ENCODE measurements around the gene LYPD6. TPM values are rescaled to one million over a fixed set of nuclear protein-coding genes. Genes with fewer than 3 reads are reported as not detected.

Gene LYPD6
- total and polyA plus RNA-seq, 9 of the 15 experiments (the other 6 are each of a cell fraction or from before 2014, with no cell fraction given) = not detected

DNA sequence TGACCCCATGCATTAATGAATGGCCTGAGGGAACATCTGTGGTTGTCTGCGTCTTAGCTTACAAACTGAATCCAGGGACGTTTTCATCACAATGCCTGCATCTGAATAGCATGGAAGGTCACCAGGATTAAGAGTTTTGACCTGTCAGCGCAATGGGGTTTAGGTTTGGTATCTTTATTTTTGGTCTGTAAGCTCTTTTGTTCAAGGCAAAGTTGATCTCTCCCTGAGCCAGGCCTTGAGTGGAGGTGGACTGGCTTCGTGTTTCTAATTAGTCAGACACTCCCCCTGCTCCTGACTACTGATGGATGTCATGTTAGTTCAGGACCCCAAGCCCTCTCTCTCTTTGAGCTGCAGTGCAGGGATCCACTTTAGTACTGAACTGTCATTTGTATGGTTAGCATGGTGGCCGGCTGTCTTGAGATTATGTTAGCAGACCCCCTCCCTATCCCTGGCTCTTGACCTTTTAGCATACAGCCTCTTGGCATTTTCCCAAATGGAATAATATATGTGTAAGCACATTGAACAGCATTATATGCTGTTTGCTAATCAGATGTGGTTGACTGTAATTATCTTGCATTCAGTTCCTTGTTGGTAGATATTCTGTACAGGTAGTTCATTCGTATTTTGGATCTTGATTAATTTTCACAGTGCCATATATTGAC lies 59.2 kb downstream of the LYPD6 start:
- no peaks in the 10 kb centered on the region; a peak in 1 of 5 replicates for H3K27me3 ChIP-seq (ENCODE audit: control insufficient read depth in 2 of 2, insufficient read depth in 2 of 2, low read length in 2 of 2)
- in situ Hi-C loops (cut with MboI) = no loop called here
- ATAC-seq = no peak
- no peak overlapping the region for H3K9ac ChIP-seq (ENCODE audit: insufficient read depth in 1 of 2, low read depth in 2 of 2, low read length in 2 of 2)
- BruUV-seq (replicated peaks) = no TSS peak
- H3K9me1 ChIP-seq (ENCODE audit: control insufficient read depth, insufficient read depth, low read length) = no peaks in the 10 kb centered on the region
- H3K36me3 ChIP-seq (ENCODE audit: control insufficient read depth, insufficient read depth, low read length) = no peaks in the 10 kb centered on the region
- H3K4me3 ChIP-seq = no peak overlapping the region
- no peak for TF ChIP-seq TGIF2 (CRISPR knock-in tag; IDR thresholded peaks at IDR 0.05)
- FAIRE-seq = no peak
- H3K27ac ChIP-seq (ENCODE audit: extremely low read depth, low read depth, low read length) = no peak overlapping the region
- POLR2A ChIA-PET = interaction anchor here (0.5 kb wide), 1 partner anchor 58 kb away, joined by 3 read pairs; no protein-coding TSS in a partner anchor
- H3K9me3 ChIP-seq (replicated peaks; ENCODE audit: control insufficient read depth, insufficient read depth, low read depth, low read length) = no peaks in the 10 kb centered on the region
- WGBS (ENCODE audit: insufficient coverage, low coverage, missing lambda C conversion rate) = 1% methylated on average over 6 of the region's 6 CpGs
- intact Hi-C loops (cut with micrococcal nuclease) = no loop called here
- H3K4me2 ChIP-seq (ENCODE audit: insufficient read depth, low read length) = no peak overlapping the region
- H3K79me2 ChIP-seq (ENCODE audit: control insufficient read depth, insufficient read depth, low read length) = no peaks in the 10 kb centered on the region
- DNase-seq (ENCODE audit: extremely low read depth in 1 of 4, low spot score in 3 of 4) = no peak
- CTCF ChIA-PET (ENCODE audit: low intra/inter-chr PET ratio) = no interaction called here
- H3K4me1 ChIP-seq (replicated peaks in 1 of 2; ENCODE audit: control insufficient read depth in 2 of 2, insufficient read depth in 2 of 2, low read length in 2 of 2) = no peaks in the 10 kb centered on the region
- no peak overlapping the region for H2AFZ ChIP-seq (ENCODE audit: low read depth, low read length)
- no peaks in the 10 kb centered on the region for H4K20me1 ChIP-seq (replicated peaks; ENCODE audit: control insufficient read depth, insufficient read depth, low read length)

GRCh38 chr2:149393614-149394013 lies 63.2 kb downstream of the LYPD6 start:
- no peak for TF ChIP-seq RFX7 (CRISPR knock-in tag; IDR thresholded peaks at IDR 0.05)
- TF ChIP-seq, protein P1, sequence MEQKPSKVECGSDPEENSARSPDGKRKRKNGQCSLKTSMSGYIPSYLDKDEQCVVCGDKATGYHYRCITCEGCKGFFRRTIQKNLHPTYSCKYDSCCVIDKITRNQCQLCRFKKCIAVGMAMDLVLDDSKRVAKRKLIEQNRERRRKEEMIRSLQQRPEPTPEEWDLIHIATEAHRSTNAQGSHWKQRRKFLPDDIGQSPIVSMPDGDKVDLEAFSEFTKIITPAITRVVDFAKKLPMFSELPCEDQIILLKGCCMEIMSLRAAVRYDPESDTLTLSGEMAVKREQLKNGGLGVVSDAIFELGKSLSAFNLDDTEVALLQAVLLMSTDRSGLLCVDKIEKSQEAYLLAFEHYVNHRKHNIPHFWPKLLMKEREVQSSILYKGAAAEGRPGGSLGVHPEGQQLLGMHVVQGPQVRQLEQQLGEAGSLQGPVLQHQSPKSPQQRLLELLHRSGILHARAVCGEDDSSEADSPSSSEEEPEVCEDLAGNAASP (IDR thresholded peaks at IDR 0.05) = no peak
- no peak for TF ChIP-seq POLR2AphosphoS5 (IDR thresholded peaks at IDR 0.05; ENCODE audit: control insufficient read depth, insufficient read depth, low read depth, low read length)
- TF ChIP-seq NCOA1 (IDR thresholded peaks at IDR 0.05; ENCODE audit: low read depth) = no peak
- TF ChIP-seq HMGN3 (IDR thresholded peaks at IDR 0.05; ENCODE audit: borderline replicate concordance, extremely low read depth, insufficient read length, low read depth, low read length) = no peak
- TF ChIP-seq WHSC1 (IDR thresholded peaks at IDR 0.05; ENCODE audit: low read length) = no peak
- no peak for TF ChIP-seq KDM2B (CRISPR knock-in tag; IDR thresholded peaks at IDR 0.05)
- no peaks in the 10 kb centered on the region for H3K79me2 ChIP-seq (ENCODE audit: control insufficient read depth, insufficient read depth, low read length)
- H3K9ac ChIP-seq (ENCODE audit: insufficient read depth in 1 of 2, low read depth in 2 of 2, low read length in 2 of 2) = no peak overlapping the region
- intact Hi-C loops (cut with micrococcal nuclease) = no loop called here
- no peak for DNase-seq (ENCODE audit: extremely low read depth in 1 of 4, low spot score in 3 of 4)
- H3K27me3 ChIP-seq (ENCODE audit: control insufficient read depth in 2 of 2, insufficient read depth in 2 of 2, low read length in 2 of 2) = no peaks in the 10 kb centered on the region; a peak in 1 of 5 replicates
- no TSS peak for BruUV-seq (replicated peaks)
- ChIA-PET POLR2A (interaction anchor here (0.7 kb wide), 2 partner anchors 15 to 82 kb away, joined by 3 read pairs; no protein-coding TSS in a partner anchor), CTCF (ENCODE audit: low intra/inter-chr PET ratio) (no interaction called here)
- H3K4me2 ChIP-seq (ENCODE audit: insufficient read depth, low read length) = no peak overlapping the region
- no peaks in the 10 kb centered on the region for H4K20me1 ChIP-seq (replicated peaks; ENCODE audit: control insufficient read depth, insufficient read depth, low read length)
- H2AFZ ChIP-seq (ENCODE audit: low read depth, low read length) = no peak overlapping the region
- FAIRE-seq = no peak
- 1% methylated on average over 4 of the region's 4 CpGs for WGBS (ENCODE audit: insufficient coverage, low coverage, missing lambda C conversion rate)
- in situ Hi-C loops (cut with MboI) = no loop called here
- H3K4me3 ChIP-seq = no peak overlapping the region
- no peaks in the 10 kb centered on the region for H3K9me1 ChIP-seq (ENCODE audit: control insufficient read depth, insufficient read depth, low read length)
- no peaks in the 10 kb centered on the region for H3K9me3 ChIP-seq (replicated peaks; ENCODE audit: control insufficient read depth, insufficient read depth, low read depth, low read length)
- H3K4me1 ChIP-seq (replicated peaks in 1 of 2; ENCODE audit: control insufficient read depth in 2 of 2, insufficient read depth in 2 of 2, low read length in 2 of 2) = no peaks in the 10 kb centered on the region
- no peak for ATAC-seq
- no peak overlapping the region for H3K27ac ChIP-seq (ENCODE audit: extremely low read depth, low read depth, low read length)
- H3K36me3 ChIP-seq (ENCODE audit: control insufficient read depth, insufficient read depth, low read length) = no peaks in the 10 kb centered on the region
